HCT116 (cell line): Measurements from ENCODE around the gene SEC16A. TPM values are rescaled to one million over a fixed set of nuclear protein-coding genes. Genes with fewer than 3 reads are reported as not detected.

Experiments
- ATAC-seq: fragments of 200-7000 bp; cut with Tn5 transposase; 2 replicates; pipeline ENCODE4 v1.9.1; 2020; ENCODE audit warnings: mild to moderate bottlenecking, moderate library complexity
- BruUV-seq: library from RNA; stranded (reverse); fragments of 400-500 nt; replicated peaks from 2 replicates; lab custom pipeline; 2021; lab: Mats Ljungman, UMichigan
- CTCF ChIA-PET: fragments of 300-600 bp; sonication (Branson Sonifier 250); formaldehyde crosslinking; loops from one replicate; lab custom pipeline; 2021; ENCODE audit warnings: antibody characterized with exemption; lab: Charles Lee
- POLR2A ChIA-PET: fragments of 300-600, 350-600 bp; sonication (Branson Sonifier 250); formaldehyde crosslinking; loops from one replicate; lab custom pipeline; 2021; ENCODE audit warnings: antibody characterized with exemption; lab: Charles Lee
- RAD21 ChIA-PET, 2 experiments: fragments of 300-600 bp; sonication (Branson Sonifier 250); formaldehyde crosslinking; loops; one replicate each; lab custom pipeline; 2023; ENCODE audit warnings: low total read pairs in 2 of 2; ENCODE audit not compliant: uncharacterized antibody in 2 of 2, unreplicated experiment in 2 of 2, low non-redundant PET in 1 of 2; lab: Charles Lee
- DNase-seq: peaks from one replicate; pipeline ENCODE4 v3.0.0-alpha.2; 2010; ENCODE audit warnings: low read depth, low spot score
- H2AFZ ChIP-seq: fragments of 200-600 bp; shearing (Covaris generic), sonication (generic); 2 replicates; pipeline ENCODE4 v1.6.1; 2017; ENCODE audit warnings: low read depth, mixed run types, mixed read lengths, antibody characterized with exemption, low read length; ENCODE audit not compliant: poor library complexity, severe bottlenecking
- H3K27ac ChIP-seq: 2 replicates; pipeline ENCODE4 v1.5.1; 2012; ENCODE audit warnings: low read depth, low read length
- H3K27me3 ChIP-seq: fragments of 200-600 bp; sonication (generic); 2 replicates; pipeline ENCODE4 v1.6.1; 2016; ENCODE audit warnings: mixed run types, low read length, mixed read lengths; ENCODE audit not compliant: insufficient read depth
- H3K36me3 ChIP-seq, 2 experiments: fragments of 200-500 bp in 1 of 2; fragments of 200-600 bp in 1 of 2; sonication (Bioruptor generic) in 1 of 2; sonication (generic) in 1 of 2; 2 replicates each; pipeline versions ENCODE4 v1.5.1 to v1.6.1; 2014 to 2016; ENCODE audit warnings: low read length in 2 of 2, inconsistent platforms in 1 of 2, mixed read lengths in 1 of 2, mixed run types in 1 of 2; ENCODE audit not compliant: insufficient read depth in 2 of 2, control insufficient read depth in 1 of 2
- H3K4me1 ChIP-seq, 2 experiments: fragments of 200-600 bp in 1 of 2; sonication (generic) in 1 of 2; 2 replicates each; pipeline versions ENCODE4 v1.5.1 to v1.6.1; 2012 to 2017; ENCODE audit warnings: low read length in 2 of 2, inconsistent platforms in 1 of 2, mild to moderate bottlenecking in 1 of 2, mixed read lengths in 1 of 2, mixed run types in 1 of 2, moderate library complexity in 1 of 2; ENCODE audit not compliant: insufficient read depth in 2 of 2, control insufficient read depth in 1 of 2
- H3K4me2 ChIP-seq: fragments of 200-600 bp; sonication (generic); 2 replicates; pipeline ENCODE4 v1.6.1; 2017; ENCODE audit warnings: mixed run types, low read length, mixed read lengths
- H3K4me3 ChIP-seq, 2 experiments: fragments of 200-600 bp in 1 of 2; sonication (generic) in 1 of 2; replicated peaks in 1 of 2; 2 replicates each; pipeline ENCODE4 v1.5.1; 2011 to 2016; ENCODE audit warnings: low read length in 2 of 2, control low read depth in 1 of 2, low read depth in 1 of 2, mild to moderate bottlenecking in 1 of 2, mixed read lengths in 1 of 2, mixed run types in 1 of 2
- H3K79me2 ChIP-seq: fragments of 200-600 bp; sonication (generic); 2 replicates; pipeline ENCODE4 v1.6.1; 2017; ENCODE audit warnings: mild to moderate bottlenecking, mixed run types, low read length, moderate library complexity, mixed read lengths; ENCODE audit not compliant: insufficient read depth
- H3K9ac ChIP-seq: fragments of 200-600 bp; sonication (generic); 2 replicates; pipeline ENCODE4 v1.6.1; 2016; ENCODE audit warnings: low read length, mixed read lengths
- H3K9me2 ChIP-seq: fragments of 200-600 bp; sonication (generic), shearing (Covaris generic); 2 replicates; pipeline ENCODE4 v1.6.1; 2017; ENCODE audit warnings: mixed run types, mild to moderate bottlenecking, moderate library complexity; ENCODE audit not compliant: insufficient read depth
- H3K9me3 ChIP-seq, 2 experiments: fragments of 200-500 bp in 1 of 2; fragments of 200-600 bp in 1 of 2; sonication (Bioruptor generic) in 1 of 2; sonication (generic) in 1 of 2; 2 replicates each; pipeline ENCODE4 v1.6.1; 2014 to 2017; ENCODE audit warnings: low read length in 2 of 2, mixed read lengths in 2 of 2, inconsistent platforms in 1 of 2, low read depth in 1 of 2, mild to moderate bottlenecking in 1 of 2, mixed run types in 1 of 2, moderate library complexity in 1 of 2; ENCODE audit not compliant: control insufficient read depth in 1 of 2, insufficient read depth in 1 of 2
- H4K20me1 ChIP-seq: fragments of 200-600 bp; sonication (generic), shearing (Covaris generic); 2 replicates; pipeline ENCODE4 v1.6.1; 2017; ENCODE audit warnings: mixed run types, mild to moderate bottlenecking, moderate library complexity; ENCODE audit not compliant: insufficient read depth
- CTCF ChIP-seq, 3 experiments: fragments of 200-600 bp in 1 of 3; sonication (generic) in 1 of 3; IDR thresholded peaks in 2 of 3; conservative IDR thresholded peaks in 1 of 3; 2 replicates each; pipeline ENCODE4 v1.5.1; 2012 to 2017; ENCODE audit warnings: low read depth in 2 of 3, low read length in 2 of 3, antibody characterized with exemption in 1 of 3, borderline replicate concordance in 1 of 3, control low read depth in 1 of 3, mild to moderate bottlenecking in 1 of 3, mixed read lengths in 1 of 3, mixed run types in 1 of 3, moderate library complexity in 1 of 3; ENCODE audit not compliant: insufficient read depth in 1 of 3
- EGR1 ChIP-seq: IDR thresholded peaks from 2 replicates; pipeline ENCODE4 v1.6.1; 2012; ENCODE audit warnings: low read depth
- ELF1 ChIP-seq: IDR thresholded peaks from 2 replicates; pipeline ENCODE4 v1.6.1; 2012; ENCODE audit warnings: low read depth, borderline replicate concordance
- POLR2A ChIP-seq: IDR thresholded peaks from 2 replicates; pipeline ENCODE4 v1.7.0; 2011; ENCODE audit warnings: borderline replicate concordance; ENCODE audit not compliant: insufficient read depth, insufficient read length; ENCODE audit errors: extremely low read depth
- REST ChIP-seq: IDR thresholded peaks from 2 replicates; pipeline ENCODE4 v1.6.1; 2012; ENCODE audit warnings: low read depth
- SIN3A ChIP-seq: IDR thresholded peaks from 2 replicates; pipeline ENCODE4 v1.6.1; 2012; ENCODE audit warnings: low read depth
- SP1 ChIP-seq: IDR thresholded peaks from 2 replicates; pipeline ENCODE4 v1.6.1; 2012; ENCODE audit warnings: low read depth
- SRF ChIP-seq: IDR thresholded peaks from 2 replicates; pipeline ENCODE4 v1.6.1; 2012; ENCODE audit warnings: low read depth
- TCF7L2 ChIP-seq: IDR thresholded peaks from 2 replicates; pipeline ENCODE4 v1.7.0; 2011; ENCODE audit warnings: borderline replicate concordance, inconsistent platforms; ENCODE audit not compliant: insufficient read depth, insufficient read length; ENCODE audit errors: extremely low read depth
- YY1 ChIP-seq: IDR thresholded peaks from 2 replicates; pipeline ENCODE4 v1.6.1; 2011; ENCODE audit warnings: low read length, low read depth, moderate library complexity, mild to moderate bottlenecking; ENCODE audit not compliant: insufficient replicate concordance; ENCODE audit errors: extremely low read depth
- ZFX ChIP-seq: fragments of 450-650 bp; IDR thresholded peaks from 2 replicates; pipeline ENCODE4 v1.6.1; 2017
- ZNF274 ChIP-seq: fragments of 200-500 bp; sonication (Bioruptor generic); IDR thresholded peaks from 2 replicates; pipeline ENCODE4 v1.6.1; 2014; ENCODE audit warnings: mild to moderate bottlenecking, low read depth, low read length, inconsistent platforms
- intact Hi-C: fragments of 100-400 bp; cut with micrococcal nuclease; formaldehyde crosslinking; loops from 2 replicates; pipeline ENCODE4 v1.10.0; 2022
- total RNA-seq: library from RNA; stranded (reverse); gene quantifications from one replicate; pipeline ENCODE4 v1.2.1, GENCODE V29; 2021; ENCODE audit not compliant: unreplicated experiment

SEC16A gene
- total RNA-seq, 1 experiment from 2014 or later: 49.8 TPM

GRCh38 chr9:136525841-136526499 is 43.1 kb upstream of the SEC16A start:
- Histone ChIP-seq H3K9ac (no peak overlapping the region), H3K9me2 (no peaks in the 10 kb centered on the region), H3K27me3 (no peaks in the 10 kb centered on the region), H3K4me2 (no peak overlapping the region), H3K4me1 (peaks cover 29 to 38% of the 10 kb centered on the region in 2 experiments), H3K27ac (peak overlapping the region; percentile 65; the same call in 1 of the 2 replicates), H3K36me3 (no peaks in the 10 kb centered on the region), H3K4me3 (no peak overlapping the region), H4K20me1 (no peaks in the 10 kb centered on the region), H2AFZ (no peak overlapping the region), H3K79me2 (peaks cover 38% of the 10 kb centered on the region), H3K9me3 (no peaks in the 10 kb centered on the region)
- ATAC-seq (no peak), DNase-seq (no peak)
- ChIA-PET RAD21 (no interaction called here), CTCF (no interaction called here), POLR2A (no interaction called here)
- no TSS peak for BruUV-seq
- TF ChIP-seq ZFX (no peak), SIN3A (no peak), ZNF274 (no peak), POLR2A (no peak)
- intact Hi-C loops: no loop called here

GRCh38 chr9:136525207-136525606 is 42.4 kb upstream of the SEC16A start:
- Histone ChIP-seq H3K79me2 (peaks cover 36% of the 10 kb centered on the region), H3K27me3 (no peaks in the 10 kb centered on the region), H3K4me3 (no peak overlapping the region), H3K9me2 (no peaks in the 10 kb centered on the region), H3K4me1 (peaks cover 29 to 34% of the 10 kb centered on the region in 2 experiments), H3K36me3 (no peaks in the 10 kb centered on the region), H3K27ac (no peak overlapping the region), H4K20me1 (no peaks in the 10 kb centered on the region), H3K9me3 (no peaks in the 10 kb centered on the region), H2AFZ (no peak overlapping the region), H3K4me2 (no peak overlapping the region), H3K9ac (no peak overlapping the region)
- RAD21 ChIA-PET: no interaction called here
- POLR2A ChIA-PET: no interaction called here
- CTCF ChIA-PET: no interaction called here
- no peak for TF ChIP-seq ZNF274
- no peak for TF ChIP-seq ELF1
- no peak for TF ChIP-seq POLR2A
- no peak for TF ChIP-seq SP1
- no peak for TF ChIP-seq REST
- no peak for TF ChIP-seq ZFX
- no peak for TF ChIP-seq CTCF (IDR thresholded peaks at IDR 0.05 in 2 of 3, conservative IDR thresholded peaks at IDR 0.05 in 1 of 3; ENCODE audit: borderline replicate concordance in 1 of 3, insufficient read depth in 1 of 3, low read depth in 2 of 3, low read length in 2 of 3)
- no peak for TF ChIP-seq SIN3A
- TF ChIP-seq YY1: no peak
- TF ChIP-seq TCF7L2: no peak
- no peak for TF ChIP-seq SRF
- TF ChIP-seq EGR1: no peak
- DNase-seq: no peak
- no peak for ATAC-seq
- no TSS peak for BruUV-seq
- intact Hi-C loops: no loop called here
